Measurements from ENCODE around the gene PEG3. TPM values are rescaled to one million over a fixed set of nuclear protein-coding genes. Genes with fewer than 3 reads are reported as not detected.

The PEG3 gene
- total and polyA plus RNA-seq, 2 experiments from 2014 or later = not detected

GRCh38 chr19:56837004-56837403, 3.5 kb downstream of the PEG3 start:
- Histone ChIP-seq H3K27ac (ENCODE audit: low read depth) (no peak overlapping the region), H3K36me3 (ENCODE audit: insufficient read depth) (peaks cover 3% of the 10 kb centered on the region; the same call in 1 of the 2 replicates), H3F3A (replicated peaks; ENCODE audit: low read depth) (no peaks in the 10 kb centered on the region), H4K20me1 (replicated peaks; ENCODE audit: insufficient read depth) (no peaks in the 10 kb centered on the region), H3K79me2 (replicated peaks; ENCODE audit: insufficient read depth) (no peaks in the 10 kb centered on the region), H3K27me3 (ENCODE audit: insufficient read depth) (no peaks in the 10 kb centered on the region), H2AFZ (no peak overlapping the region), H3K4me2 (no peak overlapping the region), H3K4me3 (no peak overlapping the region), H3K9me2 (ENCODE audit: insufficient read depth) (no peaks in the 10 kb centered on the region), H3K4me1 (ENCODE audit: insufficient read depth) (no peaks in the 10 kb centered on the region)
- TF ChIP-seq CREB1 (CRISPR knock-in tag; IDR thresholded peaks at IDR 0.05; ENCODE audit: low read depth) (no peak), CTCF (conservative IDR thresholded peaks at IDR 0.05; ENCODE audit: low read depth in 2 of 2) (no peak), EZH2phosphoT487 (IDR thresholded peaks at IDR 0.05; ENCODE audit: unreplicated experiment) (no peak), ZNF331 (CRISPR knock-in tag; IDR thresholded peaks at IDR 0.05; ENCODE audit: low read depth) (no peak), JUNB (IDR thresholded peaks at IDR 0.05; ENCODE audit: unreplicated experiment) (no peak), STAT1 (IDR thresholded peaks at IDR 0.05; ENCODE audit: unreplicated experiment) (no peak), POLR2AphosphoS5 (IDR thresholded peaks at IDR 0.05; ENCODE audit: low read depth) (no peak), ZNF462 (CRISPR knock-in tag; IDR thresholded peaks at IDR 0.05) (no peak), EZH2 (IDR thresholded peaks at IDR 0.05; ENCODE audit: low read depth, unreplicated experiment) (no peak), ETS1 (IDR thresholded peaks at IDR 0.05) (no peak), NANOG (IDR thresholded peaks at IDR 0.05; ENCODE audit: borderline replicate concordance) (no peak)
- no peak overlapping the region for H3K27ac Mint-ChIP-seq
- H3K4me1 Mint-ChIP-seq = no peaks in the 10 kb centered on the region
- DNase-seq (ENCODE audit: low spot score) (no peak), ATAC-seq (no peak)
- peaks cover 65% of the 10 kb centered on the region for H3K36me3 Mint-ChIP-seq (ENCODE audit: low read depth)
- H3K27me3 Mint-ChIP-seq (ENCODE audit: insufficient read depth, low read depth, poor library complexity) = peaks cover 8% of the 10 kb centered on the region
- peaks cover 92% of the 10 kb centered on the region for H3K9me3 Mint-ChIP-seq
- H3K4me3 Mint-ChIP-seq = no peak overlapping the region
